Breast epithelium (tissue), 4 donors: ENCODE measurements around the gene SSTR5. TPM values are rescaled to one million over a fixed set of nuclear protein-coding genes. Genes with fewer than 3 reads are reported as not detected.

ENCODE experiments used
- DNase-seq, 2 donors: peaks; one replicate each; pipeline ENCODE4 v3.0.0-alpha.2; 2019; ENCODE audit warnings: low spot score in 2 of 2
- H3K27ac ChIP-seq, 2 donors: fragments of 200-600 bp; sonication (generic) in 1 of 2; one replicate each; pipeline ENCODE4 v1.5.1; 2016 to 2019; ENCODE audit warnings: mild to moderate bottlenecking in 1 of 2
- H3K27me3 ChIP-seq, 2 donors: fragments of 200-600 bp; sonication (generic) in 1 of 2; one replicate each; pipeline versions ENCODE4 v1.5.1 to v1.6.0; 2017 to 2019; ENCODE audit warnings: control low read depth in 1 of 2, mild to moderate bottlenecking in 1 of 2
- H3K36me3 ChIP-seq: fragments of 200-600 bp; one replicate; pipeline ENCODE4 v1.5.1; 2019
- H3K4me1 ChIP-seq, 2 donors: fragments of 200-600 bp; sonication (generic); one replicate each; pipeline ENCODE4 v1.5.1; 2016 to 2019; ENCODE audit warnings: control low read depth in 1 of 2
- H3K4me3 ChIP-seq, 3 donors: fragments of 200-600 bp; sonication (generic); 1 replicate in 2 of 3; 2 replicates in 1 of 3; pipeline ENCODE4 v1.5.1; 2016 to 2019; ENCODE audit warnings: mild to moderate bottlenecking in 3 of 3, moderate library complexity in 2 of 3
- H3K9me3 ChIP-seq, 2 donors: fragments of 200-600 bp; sonication (generic) in 1 of 2; one replicate each; pipeline ENCODE4 v1.5.1; 2016 to 2019; ENCODE audit warnings: control low read depth in 1 of 2
- CTCF ChIP-seq, 3 donors: fragments of 450-650 bp; IDR thresholded peaks; one replicate each; pipeline ENCODE4 v1.5.1; 2016 to 2017; ENCODE audit warnings: antibody characterized with exemption in 3 of 3, mild to moderate bottlenecking in 3 of 3, moderate library complexity in 3 of 3
- POLR2A ChIP-seq: fragments of 450-650 bp; IDR thresholded peaks from one replicate; pipeline ENCODE4 v1.6.1; 2016; ENCODE audit warnings: antibody characterized with exemption, mild to moderate bottlenecking, moderate library complexity
- POLR2AphosphoS5 ChIP-seq, 3 donors: sonication (generic); formaldehyde crosslinking; IDR thresholded peaks; one replicate each; pipeline ENCODE4 v1.6.1; 2017; ENCODE audit warnings: antibody characterized with exemption in 3 of 3
- intact Hi-C: fragments of 100-400 bp; cut with DNase I; formaldehyde crosslinking; loops from one replicate; pipeline ENCODE4 v1.15.1; 2023; ENCODE audit warnings: low total_unique reads
- total RNA-seq, 3 donors: library from RNA; depleted of rRNA; stranded (reverse); fragments of >200 nt; gene quantifications; one replicate each; pipeline ENCODE4 v1.1.0, GENCODE V29; 2016

The SSTR5 gene
- total RNA-seq, 3 donors from 2014 or later, result not detected

GRCh38 chr16:1054660-1055556, 17.6 kb upstream of the SSTR5 start:
- no peak for TF ChIP-seq POLR2A
- peak; percentile 16 to 79 (median 63) for TF ChIP-seq CTCF (IDR thresholded peaks at IDR 0.05)
- intact Hi-C loops, result loop anchor here (5.0 kb wide), 1 partner anchor 243 kb away; no protein-coding TSS in a partner anchor
- no peak for DNase-seq
- Histone ChIP-seq H3K4me3 (no peak overlapping the region), H3K9me3 (peaks cover 9 to 34% of the 10 kb centered on the region in 2 donors), H3K27ac (no peak overlapping the region), H3K4me1 (no peaks in the 10 kb centered on the region), H3K36me3 (no peaks in the 10 kb centered on the region), H3K27me3 (peaks cover 7 to 52% of the 10 kb centered on the region in 2 donors)

DNA sequence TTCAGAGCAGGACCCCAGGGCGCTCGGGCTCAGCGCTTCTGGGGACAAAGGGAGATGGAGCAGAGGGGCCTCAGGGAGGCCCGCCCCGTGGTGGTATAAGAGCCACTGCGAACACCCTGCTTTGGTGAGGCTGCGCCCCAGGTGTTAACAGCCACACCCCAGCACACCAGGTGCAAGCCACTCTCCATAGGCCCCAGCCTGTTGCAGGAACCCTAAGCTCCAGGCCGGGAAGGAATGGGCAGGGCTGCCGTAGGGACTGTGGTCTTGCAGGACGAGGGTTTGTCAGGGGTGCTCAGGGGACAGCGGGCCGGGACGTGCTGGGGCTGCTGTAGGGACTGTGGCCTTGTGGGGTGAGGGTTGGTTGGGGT, 17.0 kb upstream of the SSTR5 start:
- no peak for TF ChIP-seq POLR2AphosphoS5 (IDR thresholded peaks at IDR 0.05)
- no peak for TF ChIP-seq CTCF (IDR thresholded peaks at IDR 0.05)
- TF ChIP-seq POLR2A, result no peak
- intact Hi-C loops, result loop anchor here (5.0 kb wide), 1 partner anchor 243 kb away; no protein-coding TSS in a partner anchor
- H3K27me3 ChIP-seq, result peaks cover 7 to 56% of the 10 kb centered on the region in 2 donors
- no peak for DNase-seq
- H3K9me3 ChIP-seq, result peaks cover 9 to 34% of the 10 kb centered on the region in 2 donors
- H3K27ac ChIP-seq, result no peak overlapping the region
- no peaks in the 10 kb centered on the region for H3K36me3 ChIP-seq
- no peaks in the 10 kb centered on the region for H3K4me1 ChIP-seq
- H3K4me3 ChIP-seq, result no peak overlapping the region

- H3K27me3 ChIP-seq, result peaks cover 7 to 62% of the 10 kb centered on the region in 2 donors
- intact Hi-C loops, result loop anchor here (5.0 kb wide), 1 partner anchor 244 kb away; no protein-coding TSS in a partner anchor
Measured at GRCh38 chr16:1056196-1056595, 16.4 kb upstream of the SSTR5 start.

GRCh38 chr16:1057252-1057932, 15.2 kb upstream of the SSTR5 start:
- peak in 2 of 3 donors; percentile 53 to 59 for TF ChIP-seq CTCF (IDR thresholded peaks at IDR 0.05)
- TF ChIP-seq POLR2AphosphoS5 (IDR thresholded peaks at IDR 0.05), result no peak
- intact Hi-C loops, result loop anchor here (5.0 kb wide), 1 partner anchor 245 kb away; no protein-coding TSS in a partner anchor
- no peaks in the 10 kb centered on the region for H3K4me1 ChIP-seq
- no peak overlapping the region for H3K27ac ChIP-seq
- no peak for DNase-seq
- H3K27me3 ChIP-seq, result peaks cover 7 to 72% of the 10 kb centered on the region in 2 donors
- no peak overlapping the region for H3K4me3 ChIP-seq
- H3K9me3 ChIP-seq, result peaks cover 9 to 34% of the 10 kb centered on the region in 2 donors
- no peaks in the 10 kb centered on the region for H3K36me3 ChIP-seq

More at GRCh38 chr16:1056196-1056595, 16.4 kb upstream of the SSTR5 start:
- Histone ChIP-seq H3K9me3 (peaks cover 9 to 34% of the 10 kb centered on the region in 2 donors), H3K27ac (no peak overlapping the region), H3K36me3 (no peaks in the 10 kb centered on the region), H3K4me1 (no peaks in the 10 kb centered on the region), H3K4me3 (no peak overlapping the region)
- DNase-seq, result no peak
- TF ChIP-seq POLR2AphosphoS5 (IDR thresholded peaks at IDR 0.05) (no peak), POLR2A (no peak), CTCF (IDR thresholded peaks at IDR 0.05) (no peak)
